ENCODE measurements around the gene ITIH1. TPM values are rescaled to one million over a fixed set of nuclear protein-coding genes. Genes with fewer than 3 reads are reported as not detected.

Gene ITIH1
- total and polyA plus RNA-seq, 12 donors: 0.13 TPM; not detected in 11

DNA sequence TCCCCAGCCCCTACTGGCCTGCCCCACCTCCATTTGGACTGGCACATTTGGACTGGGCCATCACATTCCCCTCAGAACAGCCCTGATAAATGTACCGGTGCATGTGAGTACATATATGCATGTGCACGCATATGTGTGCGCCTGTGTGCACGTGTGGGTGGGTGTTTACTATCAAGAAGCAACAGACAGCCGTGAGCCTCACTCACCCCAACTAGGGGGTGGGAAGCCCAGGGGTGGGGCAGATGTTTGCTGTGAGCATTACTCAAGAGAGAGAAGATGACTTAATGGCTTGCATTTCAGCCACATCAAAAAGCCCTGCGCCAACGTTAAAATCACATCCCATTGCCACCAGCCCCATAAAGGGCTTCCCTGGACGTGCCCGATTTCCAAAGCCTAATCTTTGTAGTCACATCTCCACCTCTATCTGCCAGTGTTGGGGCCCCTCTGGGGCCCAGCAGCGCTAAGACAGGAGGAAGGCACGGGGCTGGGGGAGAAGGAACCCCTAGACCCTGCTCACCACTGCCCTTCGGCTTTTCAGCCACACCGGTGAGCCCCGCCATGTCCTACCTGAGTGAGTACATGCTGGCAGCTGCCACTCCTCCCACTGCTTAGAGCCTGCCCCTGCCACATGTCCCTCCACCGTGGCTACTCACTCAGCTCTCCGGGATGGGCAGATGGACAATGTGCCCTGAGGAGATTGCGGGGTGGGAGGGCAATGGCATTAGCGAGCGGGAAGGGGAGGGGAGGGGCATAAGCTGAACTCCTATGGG, 28.1 kb downstream of the ITIH1 start:
- TF ChIP-seq, protein P1, sequence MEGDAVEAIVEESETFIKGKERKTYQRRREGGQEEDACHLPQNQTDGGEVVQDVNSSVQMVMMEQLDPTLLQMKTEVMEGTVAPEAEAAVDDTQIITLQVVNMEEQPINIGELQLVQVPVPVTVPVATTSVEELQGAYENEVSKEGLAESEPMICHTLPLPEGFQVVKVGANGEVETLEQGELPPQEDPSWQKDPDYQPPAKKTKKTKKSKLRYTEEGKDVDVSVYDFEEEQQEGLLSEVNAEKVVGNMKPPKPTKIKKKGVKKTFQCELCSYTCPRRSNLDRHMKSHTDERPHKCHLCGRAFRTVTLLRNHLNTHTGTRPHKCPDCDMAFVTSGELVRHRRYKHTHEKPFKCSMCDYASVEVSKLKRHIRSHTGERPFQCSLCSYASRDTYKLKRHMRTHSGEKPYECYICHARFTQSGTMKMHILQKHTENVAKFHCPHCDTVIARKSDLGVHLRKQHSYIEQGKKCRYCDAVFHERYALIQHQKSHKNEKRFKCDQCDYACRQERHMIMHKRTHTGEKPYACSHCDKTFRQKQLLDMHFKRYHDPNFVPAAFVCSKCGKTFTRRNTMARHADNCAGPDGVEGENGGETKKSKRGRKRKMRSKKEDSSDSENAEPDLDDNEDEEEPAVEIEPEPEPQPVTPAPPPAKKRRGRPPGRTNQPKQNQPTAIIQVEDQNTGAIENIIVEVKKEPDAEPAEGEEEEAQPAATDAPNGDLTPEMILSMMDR (IDR thresholded peaks at IDR 0.05): no peak
- intact Hi-C loops (cut with DNase I): no loop called here
- H3K27ac ChIP-seq: no peak overlapping the region
- H3K4me3 ChIP-seq: no peak overlapping the region
- ATAC-seq: no peak
- no peaks in the 10 kb centered on the region for H3K36me3 ChIP-seq
- no peaks in the 10 kb centered on the region for H3K4me1 ChIP-seq
- H3K9me3 ChIP-seq: no peaks in the 10 kb centered on the region
- no peak for DNase-seq
- H3K27me3 ChIP-seq: no peaks in the 10 kb centered on the region
- 78 to 79% methylated on average over 19 of the region's 19 CpGs for WGBS, 2 donors

DNA sequence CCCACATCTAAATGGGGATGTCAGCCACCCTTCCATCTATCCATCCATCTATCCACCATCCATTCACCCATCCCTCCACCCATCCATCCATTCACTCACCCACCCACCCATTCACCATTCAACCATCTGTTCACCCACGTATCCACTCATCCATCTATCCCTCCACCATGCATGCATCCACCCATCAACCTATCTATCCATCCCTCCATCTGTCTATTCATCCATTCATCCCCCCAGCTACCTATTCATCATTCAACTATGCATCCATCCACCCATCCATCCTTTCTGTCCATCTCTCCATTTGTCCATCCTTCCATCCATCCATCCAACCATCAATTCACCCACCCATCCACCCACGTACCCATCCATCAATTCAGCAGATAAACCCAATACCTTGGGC, 31.8 kb downstream of the ITIH1 start:
- ATAC-seq (no peak), DNase-seq (no peak)
- H3K27me3 ChIP-seq: no peaks in the 10 kb centered on the region
- H3K9me3 ChIP-seq: no peaks in the 10 kb centered on the region
- no peaks in the 10 kb centered on the region for H3K4me1 ChIP-seq
- H3K36me3 ChIP-seq: no peaks in the 10 kb centered on the region
- TF ChIP-seq, protein P1 (IDR thresholded peaks at IDR 0.05): no peak
- WGBS, 2 donors: 79 to 84% methylated on average over 2 of the region's 2 CpGs
- H3K4me3 ChIP-seq: no peak overlapping the region
- no peak overlapping the region for H3K27ac ChIP-seq
- intact Hi-C loops (cut with DNase I): no loop called here

DNA sequence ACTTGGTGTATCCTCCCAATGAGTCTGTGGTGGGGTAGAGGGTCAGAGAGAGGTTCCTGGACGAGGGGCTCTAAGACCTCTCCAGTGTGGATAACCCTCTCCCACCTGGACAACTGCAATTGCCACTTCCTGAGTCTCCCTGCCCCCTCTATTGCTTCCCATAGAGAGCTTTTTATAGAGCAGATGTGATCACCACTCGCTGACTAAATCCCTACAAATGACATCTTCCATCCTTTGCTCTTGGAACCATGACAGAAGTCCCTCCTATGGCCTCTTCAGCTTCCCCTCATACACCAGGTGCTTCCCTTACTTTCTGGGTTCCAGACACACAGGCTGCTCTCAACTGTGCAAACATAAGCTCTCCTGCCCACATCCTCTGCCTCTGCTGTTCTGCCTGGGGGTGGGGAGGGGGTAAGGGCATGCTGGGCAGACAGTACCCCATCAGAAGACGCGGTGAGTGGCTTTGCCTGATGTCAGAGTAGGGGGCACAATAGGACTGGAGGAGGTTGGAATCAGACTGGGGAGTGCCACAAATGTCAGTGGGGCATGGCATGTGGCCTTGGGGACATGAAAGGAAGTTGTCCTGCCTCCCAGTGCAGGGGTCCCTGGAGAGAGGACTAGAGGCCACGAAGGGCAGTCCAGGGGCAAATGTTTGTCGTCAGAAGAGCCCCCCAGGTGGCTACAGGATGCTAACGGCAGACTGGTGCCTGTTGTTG, 32.4 kb downstream of the ITIH1 start:
- intact Hi-C loops (cut with DNase I): no loop called here
- no peak for ATAC-seq
- no peak for DNase-seq
- Histone ChIP-seq H3K9me3 (no peaks in the 10 kb centered on the region), H3K27ac (no peak overlapping the region), H3K4me1 (no peaks in the 10 kb centered on the region), H3K4me3 (no peak overlapping the region), H3K36me3 (no peaks in the 10 kb centered on the region), H3K27me3 (no peaks in the 10 kb centered on the region)
- 45 to 61% methylated on average over 7 of the region's 7 CpGs for WGBS, 2 donors
- TF ChIP-seq, protein P1 (IDR thresholded peaks at IDR 0.05): no peak

DNA sequence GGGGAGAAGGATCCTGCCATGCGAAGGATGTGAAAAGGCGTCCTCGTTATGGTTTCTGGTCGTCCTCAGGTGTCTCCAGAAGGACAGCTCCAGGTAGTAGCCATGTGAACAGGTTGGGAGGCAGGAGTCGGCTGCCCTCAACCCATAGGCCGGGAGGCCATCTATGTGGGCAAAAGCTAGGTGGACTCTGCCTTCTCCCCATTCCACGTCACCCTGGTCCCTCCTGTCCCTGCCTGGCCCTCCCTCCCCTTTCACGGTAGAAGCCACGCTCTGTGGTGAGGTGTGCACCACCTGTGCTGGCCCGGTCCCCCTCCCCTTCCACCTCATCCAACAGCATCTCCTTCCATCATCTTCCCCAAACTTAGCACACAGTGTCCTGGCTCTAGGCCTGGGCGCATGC, 33.5 kb downstream of the ITIH1 start:
- TF ChIP-seq, protein P1 (IDR thresholded peaks at IDR 0.05): no peak
- no peaks in the 10 kb centered on the region for H3K4me1 ChIP-seq
- H3K4me3 ChIP-seq: no peak overlapping the region
- ATAC-seq (no peak), DNase-seq (no peak)
- H3K27me3 ChIP-seq: no peaks in the 10 kb centered on the region
- WGBS, 2 donors: 91 to 93% methylated on average over 11 of the region's 11 CpGs
- no peaks in the 10 kb centered on the region for H3K36me3 ChIP-seq
- H3K27ac ChIP-seq: no peak overlapping the region
- intact Hi-C loops (cut with DNase I): no loop called here
- H3K9me3 ChIP-seq: no peaks in the 10 kb centered on the region

All from heart right ventricle (tissue), 16 donors.